T-helper 2 cell treated with Interferon-gamma antibody and Interleukin-4, amounts not matched to agents 100 ng/mL and 5 ng/mL, for 36 hours (primary cell): ENCODE data around the gene MCRIP1. TPM values are rescaled to one million over a fixed set of nuclear protein-coding genes. Genes with fewer than 3 reads are reported as not detected.

ENCODE experiments used
- intact Hi-C: fragments of 100-400 bp; cut with micrococcal nuclease; formaldehyde crosslinking; loops from one replicate; pipeline ENCODE4 v1.15.1; 2023
- total RNA-seq: library from RNA; stranded (reverse); gene quantifications from 2 replicates; pipeline ENCODE4 v1.2.3, GENCODE V29; 2022

Gene MCRIP1
- total RNA-seq, 1 donor from 2014 or later = 36.5 TPM

DNA sequence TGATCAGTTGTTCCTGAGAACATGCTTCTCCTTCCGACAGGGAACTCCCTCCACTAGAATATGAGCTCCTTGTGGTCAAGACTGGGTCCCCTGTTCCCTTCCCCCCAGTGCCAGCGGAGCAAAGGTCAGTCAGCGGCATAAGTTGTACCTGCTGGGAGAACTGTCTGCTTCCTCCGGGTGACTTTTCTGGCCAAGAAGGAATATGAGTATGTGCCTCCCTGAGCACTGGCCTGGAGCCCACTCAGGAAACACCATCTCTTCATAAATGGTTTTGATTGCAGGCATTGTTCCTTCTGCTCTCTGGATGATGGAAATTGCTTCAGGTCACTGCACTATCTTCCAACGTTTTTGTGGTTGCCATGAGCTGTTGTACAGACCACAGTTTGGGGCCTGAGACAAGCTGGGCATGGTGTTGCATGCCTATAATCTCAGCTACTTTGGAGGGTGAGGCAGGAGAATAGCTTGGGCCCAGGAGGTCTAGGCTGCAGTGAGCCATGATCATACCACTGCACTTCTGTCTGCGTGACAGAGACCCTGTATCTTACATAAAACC lies 30.1 kb upstream of the MCRIP1 start:
- intact Hi-C loops = loop anchor here (5.0 kb wide), 2 partner anchors 151 to 351 kb away; partner anchors contain the start of genes ACTG1 and SLC25A10

DNA sequence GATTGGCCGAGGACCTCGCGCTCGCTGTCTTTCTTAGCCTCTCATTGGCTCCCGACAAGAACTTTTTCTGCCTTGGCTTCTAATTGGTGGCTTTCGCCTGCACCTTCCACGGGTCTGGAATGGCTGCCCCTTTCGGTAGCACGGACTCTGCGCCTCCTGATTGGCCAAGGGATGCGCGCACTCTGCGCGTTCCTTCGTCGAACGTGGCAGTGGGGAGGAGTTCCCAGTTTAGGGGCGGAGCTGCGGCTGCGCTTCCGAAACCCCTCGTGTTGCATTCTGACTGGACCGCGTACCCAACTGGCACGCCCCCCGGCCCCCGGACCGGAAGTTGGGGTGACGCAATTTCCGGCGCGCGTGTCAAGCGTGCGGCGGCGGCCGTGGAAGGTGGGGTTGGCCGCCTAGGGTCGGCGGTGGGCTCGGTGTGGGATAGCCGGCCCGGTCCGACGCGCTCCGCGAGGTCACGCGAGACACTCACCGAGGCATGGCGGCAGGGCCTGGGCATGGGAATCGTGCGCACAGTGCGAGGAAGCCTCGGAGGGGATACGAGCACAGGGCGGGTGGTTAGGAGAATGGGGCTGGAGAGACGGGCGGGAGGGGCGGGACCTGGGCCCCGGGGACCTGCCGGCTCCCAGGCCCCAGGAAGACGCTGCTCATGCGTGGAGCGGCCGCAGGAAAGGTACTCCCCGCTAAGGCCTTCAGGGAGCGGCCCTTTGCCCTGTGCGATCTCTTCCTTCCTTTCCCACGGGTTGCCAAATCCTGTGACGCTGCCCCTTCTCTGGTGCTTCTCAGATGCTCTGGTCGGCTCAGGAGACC lies 27.9 kb upstream of the MCRIP1 start:
- intact Hi-C loops = loop anchor here (1.0 to 5.0 kb wide), 7 partner anchors 10 to 349 kb away; partner anchors contain the start of genes ACTG1, ALYREF, ANAPC11 and ARHGDIA

DNA sequence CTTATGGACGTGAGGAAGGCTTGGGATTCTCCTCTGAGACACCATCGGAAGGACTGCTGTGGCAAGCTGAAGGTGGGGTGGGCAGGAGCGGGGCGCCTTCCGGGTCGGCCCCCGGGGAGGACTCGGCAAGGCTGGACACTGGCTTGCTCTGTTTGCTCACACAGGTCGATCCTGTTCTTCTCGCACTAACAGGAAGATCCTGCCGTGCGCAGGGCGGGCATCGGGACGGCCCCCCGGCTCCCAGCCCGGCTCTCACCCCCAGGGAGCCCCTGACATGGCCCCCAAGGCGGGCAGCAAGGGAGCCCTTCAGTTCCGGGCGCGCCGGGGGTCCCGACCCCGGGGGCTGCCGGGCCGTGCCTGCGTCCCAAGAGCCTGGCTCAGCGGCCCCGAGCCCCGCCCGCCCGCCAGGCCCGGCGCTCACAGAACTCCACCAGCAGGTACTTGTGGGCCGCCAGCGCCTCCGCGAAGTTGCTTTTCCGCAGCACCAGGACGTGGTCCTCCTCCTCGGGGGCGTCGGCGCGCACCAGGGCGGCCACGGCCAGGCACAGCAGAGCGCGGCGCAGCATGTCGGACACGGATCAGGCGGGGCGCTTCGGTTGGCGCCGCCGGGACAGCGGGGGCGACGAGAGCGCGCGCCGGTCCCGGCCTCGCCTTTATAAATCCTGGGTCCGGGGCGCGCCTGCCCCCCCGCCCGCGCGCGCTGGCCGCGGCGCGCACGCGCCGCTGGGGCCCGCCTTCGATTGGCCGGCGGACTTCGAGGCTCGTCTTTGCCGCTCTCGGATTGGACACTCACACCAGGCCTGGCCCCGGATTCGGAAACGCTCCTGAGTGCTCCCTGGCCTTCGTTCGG lies 27.0 kb upstream of the MCRIP1 start, which contains the start of gene P4HB:
Gene P4HB (minus strand): TSS at position 630 of the 850 bp plus-strand sequence. CDS start 64 bp downstream, at position 566.
- intact Hi-C loops = loop anchor here (1.0 to 5.0 kb wide), 6 partner anchors 27 to 348 kb away; partner anchors contain the start of genes ACTG1, ALYREF, ANAPC11 and MAFG

DNA sequence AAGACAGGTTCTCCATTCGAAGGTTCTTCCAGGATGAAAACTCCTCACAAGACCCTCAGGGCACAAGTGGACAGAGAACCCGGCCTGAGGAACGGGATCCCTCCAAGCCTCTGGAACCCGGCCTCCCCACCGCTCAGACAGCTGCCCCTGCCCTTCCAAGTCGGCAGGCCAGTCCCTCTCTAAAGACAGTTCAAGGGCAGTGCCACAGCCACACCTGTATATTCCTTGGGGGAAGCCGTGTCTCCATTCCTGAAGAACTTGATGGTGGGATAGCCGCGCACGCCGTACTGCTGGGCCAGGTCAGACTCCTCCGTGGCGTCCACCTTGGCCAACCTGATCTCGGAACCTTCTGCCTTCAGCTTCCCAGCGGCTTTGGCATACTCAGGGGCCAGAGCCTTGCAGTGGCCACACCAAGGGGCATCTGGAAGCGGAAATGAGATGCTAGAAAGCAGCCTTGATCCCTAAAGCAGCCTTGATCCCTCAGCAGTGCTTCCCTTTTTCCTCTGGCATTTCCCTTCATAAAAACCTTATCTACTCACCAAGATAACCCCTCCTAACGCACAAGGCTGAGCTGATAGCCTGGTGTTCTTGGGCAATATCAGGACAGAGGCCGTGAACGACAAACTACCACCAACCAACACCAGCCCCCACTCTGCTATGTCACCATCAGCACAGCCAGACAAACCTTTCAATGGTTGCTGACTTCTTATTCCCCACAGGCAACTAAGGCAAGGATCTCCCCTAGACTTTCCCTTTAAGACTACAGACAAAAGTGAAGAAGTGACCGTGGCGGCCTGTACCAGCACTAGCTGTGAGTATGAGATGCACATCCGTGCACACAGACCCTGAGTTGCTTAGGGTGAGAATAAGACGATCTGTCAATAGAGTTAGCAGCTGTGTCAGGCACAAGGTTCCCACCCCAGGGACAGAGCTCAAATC lies 26.1 kb upstream of the MCRIP1 start:
- intact Hi-C loops = no loop called here

DNA sequence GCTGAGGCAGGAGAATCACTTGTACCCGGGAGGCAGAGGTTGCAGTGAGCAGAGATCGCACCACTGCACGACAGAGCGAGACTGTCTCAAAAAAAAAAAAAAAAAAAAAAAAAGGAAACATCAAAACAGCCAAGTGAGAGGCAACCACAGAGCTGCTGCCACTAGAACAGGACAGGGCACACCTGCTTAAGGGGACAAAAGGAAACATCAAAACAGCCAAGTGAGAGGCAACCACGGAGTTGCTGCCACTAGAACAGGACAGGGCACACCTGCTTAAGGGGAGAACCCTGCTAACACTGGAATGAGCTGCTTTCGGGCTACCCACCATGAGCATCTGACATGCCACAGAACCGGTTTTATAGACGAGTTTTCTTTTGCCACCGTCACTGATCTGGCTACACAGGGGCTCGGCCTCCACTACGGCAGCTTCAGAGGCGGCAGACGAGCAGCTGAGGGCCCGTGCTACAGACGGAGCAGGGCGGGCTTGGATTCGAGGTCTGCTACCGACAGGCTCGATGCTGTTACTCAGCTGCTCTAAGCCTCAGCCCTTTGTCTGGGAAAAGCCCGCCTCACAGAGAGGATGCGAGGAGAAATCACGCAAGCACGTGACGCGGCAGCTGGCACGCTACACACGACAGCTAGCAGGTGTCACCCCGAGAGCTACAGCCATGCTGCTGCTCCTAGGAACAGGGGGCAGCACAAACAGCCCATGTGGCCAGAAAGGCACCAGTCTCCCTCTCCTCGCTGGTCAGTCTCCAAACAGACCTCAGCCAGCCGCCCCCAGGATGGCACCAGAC lies 25.3 kb upstream of the MCRIP1 start:
- intact Hi-C loops = no loop called here

DNA sequence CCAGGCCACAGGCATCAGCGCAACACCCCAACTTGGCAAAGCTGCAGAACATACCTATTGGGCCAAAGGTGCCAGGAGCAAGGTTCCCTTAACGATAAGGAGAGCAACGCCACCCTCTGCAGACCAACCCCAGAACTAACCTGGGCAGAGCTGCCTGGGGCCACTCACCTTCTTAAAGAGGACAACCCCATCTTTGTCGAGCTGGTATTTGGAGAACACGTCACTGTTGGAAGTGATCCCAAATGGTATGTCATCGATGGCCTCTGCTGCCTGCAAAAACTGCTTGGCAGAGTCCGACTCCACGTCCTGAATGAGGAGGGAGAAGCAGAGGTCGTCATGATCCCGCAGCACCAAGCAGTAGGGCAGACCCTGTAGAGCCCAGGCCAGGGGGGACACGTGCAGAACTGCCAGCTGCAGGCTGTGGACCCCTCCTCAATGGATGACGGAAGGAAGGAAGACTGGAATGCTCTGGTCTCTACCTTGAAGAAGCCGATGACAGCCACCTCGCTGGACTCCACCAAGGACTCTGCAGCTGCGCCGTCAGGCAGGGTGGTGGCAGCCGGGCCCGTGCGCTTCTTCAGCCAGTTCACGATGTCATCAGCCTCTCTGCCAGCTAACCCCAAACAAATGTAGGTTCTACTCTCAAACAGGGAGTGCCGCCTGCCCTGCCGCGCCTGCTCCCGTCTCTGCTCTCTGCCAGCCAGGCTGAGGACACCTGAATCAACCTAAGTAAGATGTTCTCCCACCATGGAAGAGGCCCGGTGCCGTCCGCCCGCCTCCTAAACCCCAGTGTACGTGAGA lies 22.1 kb upstream of the MCRIP1 start:
- intact Hi-C loops = no loop called here

DNA sequence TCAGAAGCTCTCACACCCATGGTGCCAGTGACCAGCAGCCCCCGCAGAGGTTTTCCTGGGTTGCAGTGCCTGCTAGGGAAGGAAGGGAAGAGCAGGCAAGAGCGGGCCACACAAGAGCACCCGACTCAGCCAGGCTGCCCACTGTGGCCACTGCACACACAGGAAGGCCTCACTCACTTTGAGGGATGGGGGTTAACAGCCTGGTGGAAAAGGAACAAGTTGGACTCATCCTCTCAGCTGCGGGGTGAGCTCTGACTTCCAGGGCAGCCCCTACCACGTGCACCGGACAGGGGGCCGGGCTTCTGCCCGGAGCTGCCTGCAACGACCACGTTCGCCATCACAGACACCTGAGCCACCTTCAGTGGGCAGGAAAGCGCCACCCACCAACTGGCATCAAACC lies 19.1 kb upstream of the MCRIP1 start:
- intact Hi-C loops = no loop called here

DNA sequence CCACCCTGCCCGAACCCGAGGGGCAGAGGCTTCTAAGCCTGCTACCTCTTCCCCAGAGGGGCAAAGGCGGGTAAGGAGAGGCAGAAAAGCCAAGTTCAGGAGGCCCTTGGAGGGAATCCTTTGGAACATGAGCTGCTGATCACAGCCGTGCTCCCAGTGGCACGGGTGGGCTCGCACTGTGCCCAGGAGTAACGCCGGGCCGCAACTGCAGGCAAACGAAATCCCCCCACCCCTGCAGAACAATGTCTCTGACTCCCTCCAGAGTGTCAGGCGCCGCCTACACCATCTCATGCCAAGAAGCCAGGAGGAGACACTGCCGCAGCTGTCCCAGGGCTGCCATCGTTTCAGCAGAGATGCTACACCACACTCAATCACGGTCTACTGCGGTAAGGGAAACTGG lies 18.3 kb upstream of the MCRIP1 start:
- intact Hi-C loops = no loop called here

DNA sequence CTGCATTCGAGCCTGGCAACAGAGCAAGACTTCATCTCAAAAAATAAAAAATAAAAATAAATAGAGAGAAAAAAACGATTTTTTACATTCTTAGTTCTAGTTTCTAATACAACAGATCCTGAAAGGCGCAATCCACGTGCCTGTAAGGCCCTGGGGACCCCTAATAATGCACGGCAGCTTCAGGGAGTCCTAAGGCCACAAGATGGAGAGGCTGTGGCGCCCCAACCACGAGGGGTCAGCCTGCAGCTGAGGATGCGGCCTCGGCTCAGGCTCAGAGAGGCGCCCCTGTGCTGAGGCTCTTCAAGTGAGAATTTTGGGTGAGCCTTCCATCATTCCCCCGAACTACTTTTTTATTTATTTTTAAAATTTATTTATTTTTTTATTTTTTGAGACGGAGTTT lies 16.4 kb upstream of the MCRIP1 start:
- intact Hi-C loops = no loop called here

DNA sequence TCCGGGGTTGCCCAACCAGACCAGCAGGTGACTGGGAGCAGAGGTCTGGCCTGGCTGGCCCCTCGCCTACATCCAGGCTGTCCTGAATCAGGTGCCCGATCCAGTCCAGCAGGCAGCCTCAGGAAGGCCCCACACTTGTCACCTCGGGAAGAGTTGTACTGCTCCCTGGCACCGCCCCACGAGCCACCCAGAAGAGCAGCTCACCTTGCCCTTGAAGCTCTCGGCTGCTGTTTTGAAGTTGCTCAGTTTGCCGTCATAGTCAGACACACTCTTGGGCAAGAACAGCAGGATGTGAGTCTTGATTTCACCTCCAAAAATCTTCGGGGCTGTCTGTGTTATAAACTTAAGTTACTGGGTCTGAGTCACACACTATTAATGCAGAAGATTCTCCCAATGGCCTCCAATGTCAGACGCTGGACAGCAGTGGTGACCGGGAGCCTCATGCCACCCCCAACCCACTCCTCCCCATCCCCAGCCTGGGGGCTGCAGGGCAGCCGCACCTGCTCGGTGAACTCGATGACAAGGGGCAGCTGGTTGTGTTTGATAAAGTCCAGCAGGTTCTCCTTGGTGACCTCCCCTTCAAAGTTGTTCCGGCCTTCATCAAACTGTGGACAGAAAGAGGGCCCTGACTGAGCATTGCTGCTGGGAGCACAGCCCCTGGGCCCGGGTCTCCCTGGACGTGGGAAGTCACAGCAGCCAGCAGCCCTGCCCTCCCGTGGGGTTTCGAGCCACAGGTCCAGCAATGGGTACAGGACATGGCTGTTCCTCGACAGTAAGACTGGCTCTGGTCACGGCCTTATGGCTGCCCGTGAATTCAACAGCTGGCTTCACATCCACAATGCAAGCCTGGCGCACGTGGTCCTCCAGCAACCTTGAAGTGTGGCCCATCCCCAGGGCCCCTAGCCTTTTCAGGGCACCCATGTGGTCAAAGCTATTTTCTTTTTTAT lies 13.9 kb upstream of the MCRIP1 start:
- intact Hi-C loops = no loop called here

DNA sequence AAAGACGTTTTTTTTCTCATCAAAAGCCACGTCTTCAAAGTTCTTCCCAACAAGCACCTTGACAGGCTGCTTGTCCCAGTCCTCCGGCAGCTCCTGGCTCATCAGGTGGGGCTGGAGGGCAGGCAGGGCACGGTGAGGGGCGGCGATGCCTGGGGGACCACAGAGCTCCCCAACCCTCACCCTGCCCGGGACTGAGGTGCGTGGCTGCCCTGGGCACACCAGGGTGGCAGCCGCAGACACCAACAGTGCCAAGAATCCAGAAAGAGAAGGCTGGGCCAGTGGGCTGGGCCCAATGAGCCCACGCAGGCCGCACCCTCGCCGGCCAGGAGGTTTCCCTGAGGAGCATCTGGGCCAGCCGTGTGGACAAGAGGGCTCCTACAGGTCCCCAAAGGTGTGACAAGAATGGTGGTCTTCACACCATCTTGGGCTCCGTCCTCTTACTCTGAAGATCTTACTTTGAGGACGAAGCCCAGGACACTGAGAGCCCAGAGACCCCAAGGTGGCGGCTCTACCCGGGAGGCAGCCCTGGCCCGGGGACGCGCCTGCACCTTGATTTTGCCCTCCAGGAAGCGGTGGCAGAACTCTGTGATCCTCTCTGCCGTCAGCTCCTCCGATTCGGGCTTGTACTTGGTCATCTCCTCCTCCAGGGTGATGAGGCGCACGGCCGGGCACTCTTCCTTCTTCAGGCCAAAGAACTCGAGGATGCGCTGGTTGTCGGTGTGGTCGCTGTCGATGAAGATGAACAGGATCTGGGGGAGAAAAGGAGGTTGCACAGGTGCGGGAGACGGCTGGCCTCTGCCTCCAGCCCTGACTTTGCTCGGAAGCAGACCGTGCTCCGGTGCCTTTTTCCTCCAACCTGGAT lies 13.0 kb upstream of the MCRIP1 start:
- intact Hi-C loops = no loop called here

DNA sequence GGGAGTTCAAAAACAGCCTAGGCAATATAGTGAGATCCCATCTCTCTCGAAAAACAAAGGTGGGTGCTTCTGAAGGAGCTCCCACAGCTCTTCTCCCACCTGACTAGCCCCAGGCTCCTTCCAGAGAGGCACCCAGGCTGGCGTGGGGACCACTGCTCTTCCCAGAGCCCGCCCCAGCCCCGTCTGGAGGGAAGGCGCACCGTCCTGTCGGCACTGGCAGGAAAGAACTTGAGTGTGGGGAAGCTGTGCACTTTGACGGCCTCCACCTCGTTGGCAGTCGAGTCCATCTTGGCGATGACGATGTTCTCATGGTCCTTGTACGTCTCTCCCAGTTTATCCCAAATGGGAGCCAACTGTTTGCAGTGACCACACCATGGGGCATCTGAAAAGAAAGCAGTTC lies 12.3 kb upstream of the MCRIP1 start:
- intact Hi-C loops = no loop called here

DNA sequence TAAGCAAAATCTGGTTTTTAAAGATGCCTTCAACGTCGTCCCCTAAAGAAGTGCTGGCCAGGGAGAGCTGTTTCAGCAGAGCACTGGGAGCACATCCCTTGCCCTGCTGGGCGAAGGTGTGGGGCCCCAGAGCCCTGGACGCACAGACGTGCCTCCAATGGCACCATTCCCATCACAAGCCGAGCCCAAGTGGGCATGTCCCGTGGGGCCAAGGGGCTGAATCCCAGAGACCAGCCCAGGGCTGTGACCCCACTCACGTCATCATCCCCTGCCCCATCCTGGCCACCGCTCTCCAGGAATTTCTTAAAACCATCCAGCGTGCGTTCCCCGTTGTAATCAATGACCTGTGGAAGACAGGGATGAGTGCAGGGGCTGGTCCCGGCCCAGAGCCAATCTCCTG lies 11.8 kb upstream of the MCRIP1 start:
- intact Hi-C loops = no loop called here

DNA sequence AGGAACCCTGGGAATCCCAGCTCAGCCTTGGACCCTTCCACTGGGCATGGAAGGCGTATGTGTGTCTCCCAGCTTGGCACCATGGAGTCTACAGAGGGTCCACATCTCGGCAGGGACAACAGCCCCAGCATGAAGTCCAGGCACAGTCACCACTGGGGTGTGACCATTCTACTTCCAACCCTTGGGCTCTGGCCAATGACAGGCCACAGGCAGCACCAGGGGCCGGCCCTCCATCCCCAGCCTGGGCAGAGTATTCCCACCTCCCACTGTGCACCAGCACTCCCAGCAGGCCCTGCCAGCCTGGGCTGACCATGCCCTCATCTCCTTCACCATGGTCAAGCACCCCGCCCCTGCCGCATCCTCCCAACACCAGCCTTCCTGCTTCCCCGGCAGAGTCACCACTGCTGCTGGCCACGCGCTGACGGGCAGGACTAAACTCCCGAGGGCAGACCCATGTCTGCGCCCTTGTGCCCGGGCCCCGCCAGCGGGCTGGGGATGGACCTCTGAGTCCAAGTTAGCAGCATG lies 11.3 kb upstream of the MCRIP1 start:
- intact Hi-C loops = no loop called here

DNA sequence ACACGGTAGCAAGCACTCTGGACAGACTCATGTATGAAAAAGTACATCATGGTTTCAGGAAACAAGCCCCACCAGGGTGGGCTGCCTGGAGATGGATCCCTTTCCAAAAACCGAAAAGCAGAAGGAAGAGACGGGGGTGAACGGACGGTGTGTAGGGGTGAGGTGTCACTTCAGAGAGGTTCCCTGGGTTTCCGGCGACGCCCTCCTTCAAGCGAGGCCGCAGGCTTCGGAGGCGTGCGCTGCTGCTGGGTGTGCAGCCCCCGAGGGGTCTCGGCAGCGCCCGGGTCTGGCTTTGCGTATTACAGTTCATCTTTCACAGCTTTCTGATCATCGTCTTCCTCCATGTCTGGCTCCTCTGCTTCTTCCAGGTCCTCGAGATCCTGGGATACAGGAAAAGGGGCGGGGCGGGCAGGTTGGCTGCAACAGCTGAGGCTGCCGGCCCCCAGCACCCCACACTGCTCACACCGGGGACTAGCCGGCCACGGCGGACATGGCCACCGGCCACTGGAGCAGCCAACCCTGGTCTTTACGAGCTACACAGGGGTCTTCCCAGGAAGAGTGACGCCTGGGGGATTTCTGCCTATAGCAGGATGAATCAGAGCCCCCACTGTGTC lies 10.7 kb upstream of the MCRIP1 start:
- intact Hi-C loops = no loop called here
